ENCODE data around the gene INO80. TPM values are rescaled to one million over a fixed set of nuclear protein-coding genes. Genes with fewer than 3 reads are reported as not detected.

INO80 gene
- total RNA-seq, 2 donors from 2014 or later = 14.0 to 34.3 TPM

- TF ChIP-seq POLR2A (IDR thresholded peaks at IDR 0.05) (no peak), CTCF (IDR thresholded peaks at IDR 0.05) (no peak)
- Histone ChIP-seq H3K9me3 (no peaks in the 10 kb centered on the region), H3K4me3 (no peak overlapping the region), H3K4me1 (no peaks in the 10 kb centered on the region), H3K27me3 (no peaks in the 10 kb centered on the region), H3K36me3 (replicated peaks in 1 of 2; ENCODE audit: insufficient read depth in 1 of 2, low read depth in 2 of 2) (peaks cover 3 to 15% of the 10 kb centered on the region in 2 donors), H3K27ac (no peak overlapping the region)
- no peak for ATAC-seq
- intact Hi-C loops (cut with DNase I) = no loop called here
- DNase-seq = no peak
These were observed 126.0 kb downstream of the INO80 start for GRCh38 chr15:40990080-40990479.

- no peaks in the 10 kb centered on the region for H3K9me3 ChIP-seq
These were observed 127.9 kb downstream of the INO80 start for GRCh38 chr15:40988156-40988555.

GRCh38 chr15:40986820-40987219 is 129.3 kb downstream of the INO80 start:
- H3K27ac ChIP-seq = no peak overlapping the region
- TF ChIP-seq CTCF (IDR thresholded peaks at IDR 0.05) (no peak), POLR2A (IDR thresholded peaks at IDR 0.05) (no peak)
- 91 to 92% methylated on average over 7 of the region's 7 CpGs for WGBS, 2 donors
- DNase-seq (no peak), ATAC-seq (no peak)
- intact Hi-C loops (cut with DNase I) = no loop called here
- H3K9me3 ChIP-seq = no peaks in the 10 kb centered on the region
- H3K4me1 ChIP-seq = no peaks in the 10 kb centered on the region
- H3K4me3 ChIP-seq = no peak overlapping the region
- H3K27me3 ChIP-seq = no peaks in the 10 kb centered on the region
- peaks cover 14 to 39% of the 10 kb centered on the region in 2 donors for H3K36me3 ChIP-seq (replicated peaks in 1 of 2; ENCODE audit: insufficient read depth in 1 of 2, low read depth in 2 of 2)

More at GRCh38 chr15:40988156-40988555, 127.9 kb downstream of the INO80 start:
- Histone ChIP-seq H3K4me1 (no peaks in the 10 kb centered on the region), H3K27ac (no peak overlapping the region), H3K27me3 (no peaks in the 10 kb centered on the region), H3K4me3 (no peak overlapping the region), H3K36me3 (replicated peaks in 1 of 2; ENCODE audit: insufficient read depth in 1 of 2, low read depth in 2 of 2) (peaks cover 14 to 26% of the 10 kb centered on the region in 2 donors)
- intact Hi-C loops (cut with DNase I) = no loop called here
- DNase-seq (no peak), ATAC-seq (no peak)
- 87 to 91% methylated on average over 4 of the region's 4 CpGs for WGBS, 2 donors
- no peak for TF ChIP-seq POLR2A (IDR thresholded peaks at IDR 0.05)
- TF ChIP-seq CTCF (IDR thresholded peaks at IDR 0.05) = no peak

- no peak for TF ChIP-seq POLR2A (IDR thresholded peaks at IDR 0.05)
- peaks cover 14 to 46% of the 10 kb centered on the region in 2 donors for H3K36me3 ChIP-seq (replicated peaks in 1 of 2; ENCODE audit: insufficient read depth in 1 of 2, low read depth in 2 of 2)
- H3K27ac ChIP-seq = no peak overlapping the region
- intact Hi-C loops (cut with DNase I) = no loop called here
- 94 to 97% methylated on average over 6 of the region's 6 CpGs for WGBS, 2 donors
- H3K9me3 ChIP-seq = no peaks in the 10 kb centered on the region
- ATAC-seq (no peak), DNase-seq (no peak)
- no peaks in the 10 kb centered on the region for H3K27me3 ChIP-seq
- no peak overlapping the region for H3K4me3 ChIP-seq
- no peaks in the 10 kb centered on the region for H3K4me1 ChIP-seq
These were observed 130.3 kb downstream of the INO80 start for GRCh38 chr15:40985541-40986330.

GRCh38 chr15:40984964-40985363 is 131.1 kb downstream of the INO80 start:
- intact Hi-C loops (cut with DNase I) = no loop called here
- no peak for ATAC-seq
- WGBS, 2 donors = 90 to 95% methylated on average over 4 of the region's 4 CpGs
- TF ChIP-seq CTCF (IDR thresholded peaks at IDR 0.05) = no peak
- no peak for TF ChIP-seq POLR2A (IDR thresholded peaks at IDR 0.05)
- H3K27ac ChIP-seq = no peak overlapping the region
- no peak overlapping the region for H3K4me3 ChIP-seq
- DNase-seq = no peak
- H3K27me3 ChIP-seq = no peaks in the 10 kb centered on the region
- no peaks in the 10 kb centered on the region for H3K9me3 ChIP-seq
- H3K4me1 ChIP-seq = no peaks in the 10 kb centered on the region
- H3K36me3 ChIP-seq (replicated peaks in 1 of 2; ENCODE audit: insufficient read depth in 1 of 2, low read depth in 2 of 2) = peaks cover 20 to 52% of the 10 kb centered on the region in 2 donors
